Astrocyte (in vitro differentiated cells and primary cell): Measurements from ENCODE around the gene KIAA1217. TPM values are rescaled to one million over a fixed set of nuclear protein-coding genes. Genes with fewer than 3 reads are reported as not detected.

Experiments used
- DNase-seq: peaks from one replicate; pipeline ENCODE4 v3.0.0-alpha.2; 2010; ENCODE audit warnings: low read depth
- FAIRE-seq: peaks from 2 replicates; lab custom pipeline; 2011; peaks lifted over from hg19 to GRCh38; lab: Jason Lieb, UNC
- H2AFZ ChIP-seq: 2 replicates; pipeline ENCODE4 v1.6.0; 2012; ENCODE audit warnings: low read depth, low read length, inconsistent platforms
- H3K27ac ChIP-seq: 2 replicates; pipeline ENCODE4 v1.5.1; 2011; ENCODE audit warnings: low read depth, low read length, inconsistent platforms
- H3K27me3 ChIP-seq: 2 replicates; pipeline ENCODE4 v1.6.0; 2011; ENCODE audit warnings: low read length, inconsistent platforms; ENCODE audit not compliant: insufficient read depth
- H3K36me3 ChIP-seq: 2 replicates; pipeline ENCODE4 v1.5.1; 2011; ENCODE audit warnings: low read length, inconsistent platforms; ENCODE audit not compliant: insufficient read depth
- H3K4me1 ChIP-seq: 2 replicates; pipeline ENCODE4 v1.5.1; 2011; ENCODE audit warnings: low read length, inconsistent platforms; ENCODE audit not compliant: insufficient read depth
- H3K4me2 ChIP-seq: 2 replicates; pipeline ENCODE4 v1.6.0; 2012; ENCODE audit warnings: low read length, inconsistent platforms
- H3K4me3 ChIP-seq: 2 replicates; pipeline ENCODE4 v1.5.1; 2011; ENCODE audit warnings: low read depth, mild to moderate bottlenecking, low read length, inconsistent platforms; ENCODE audit not compliant: insufficient read depth
- H3K79me2 ChIP-seq: 2 replicates; pipeline ENCODE4 v1.6.0; 2012; ENCODE audit warnings: mild to moderate bottlenecking, low read length, inconsistent platforms; ENCODE audit not compliant: insufficient read depth
- H3K9ac ChIP-seq: 2 replicates; pipeline ENCODE4 v1.6.0; 2012; ENCODE audit warnings: mild to moderate bottlenecking, low read length, inconsistent platforms
- H3K9me3 ChIP-seq: 2 replicates; pipeline ENCODE4 v1.5.1; 2012; ENCODE audit warnings: low read depth, mild to moderate bottlenecking, low read length, inconsistent platforms; ENCODE audit not compliant: insufficient read depth
- H4K20me1 ChIP-seq: 2 replicates; pipeline ENCODE4 v1.6.0; 2012; ENCODE audit warnings: low read length, inconsistent platforms; ENCODE audit not compliant: insufficient read depth
- H3K27ac Mint-ChIP-seq: one replicate; pipeline ENCODE4 v1.8.0; 2021; ENCODE audit warnings: mild to moderate bottlenecking, mixed read lengths; ENCODE audit not compliant: unreplicated experiment
- H3K27me3 Mint-ChIP-seq: one replicate; pipeline ENCODE4 v1.8.0; 2021; ENCODE audit warnings: low read depth, mixed read lengths; ENCODE audit not compliant: unreplicated experiment
- H3K36me3 Mint-ChIP-seq: one replicate; pipeline ENCODE4 v1.8.0; 2021; ENCODE audit warnings: low read depth, mixed read lengths; ENCODE audit not compliant: unreplicated experiment
- H3K4me1 Mint-ChIP-seq: one replicate; pipeline ENCODE4 v1.8.0; 2021; ENCODE audit warnings: low read depth, mixed read lengths; ENCODE audit not compliant: unreplicated experiment
- H3K4me3 Mint-ChIP-seq: one replicate; pipeline ENCODE4 v1.8.0; 2021; ENCODE audit warnings: mild to moderate bottlenecking, moderate library complexity, mixed read lengths; ENCODE audit not compliant: unreplicated experiment
- H3K9me3 Mint-ChIP-seq: one replicate; pipeline ENCODE4 v1.8.0; 2021; ENCODE audit warnings: mild to moderate bottlenecking, mixed read lengths; ENCODE audit not compliant: unreplicated experiment
- EZH2 ChIP-seq: IDR thresholded peaks from 2 replicates; pipeline ENCODE4 v1.6.1; 2012; ENCODE audit warnings: mild to moderate bottlenecking, low read length, inconsistent platforms; ENCODE audit not compliant: insufficient read depth
- total RNA-seq: library from RNA; stranded (reverse); gene quantifications from 2 replicates; pipeline ENCODE4 v1.2.1, GENCODE V29; 2021
- TF ChIP-seq, protein P1 (sequence below): IDR thresholded peaks from 2 replicates; pipeline ENCODE4 v1.5.1; 2011; ENCODE audit warnings: low read depth, mild to moderate bottlenecking, inconsistent platforms, low read length, moderate library complexity; ENCODE audit not compliant: insufficient read depth

Gene KIAA1217
- total RNA-seq, 1 donor from 2014 or later, result 31.8 TPM

DNA sequence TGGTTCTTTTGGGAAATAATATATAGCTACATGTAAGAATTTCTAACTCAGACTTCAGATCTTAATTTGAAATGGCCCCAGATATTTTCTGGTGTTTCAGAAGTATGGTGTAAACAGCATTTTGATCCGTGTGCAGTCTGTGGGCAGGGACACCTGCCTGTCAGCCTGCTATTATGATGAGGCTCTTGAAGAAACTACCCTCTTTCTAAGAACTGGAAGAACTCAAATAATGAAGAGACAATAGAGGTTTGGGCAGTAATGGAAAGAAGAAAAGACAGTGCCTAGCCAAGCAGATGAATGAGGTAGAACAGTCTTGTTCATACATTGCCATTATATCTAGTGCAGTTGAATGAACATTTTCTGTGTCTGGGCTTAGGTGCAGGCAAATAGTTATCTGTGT lies 258.2 kb downstream of the KIAA1217 start:
- DNase-seq (no peak), FAIRE-seq (no peak)
- H3K36me3 ChIP-seq, result no peaks in the 10 kb centered on the region
- peak overlapping the region; percentile 94 for H3K9ac ChIP-seq
- no peak for TF ChIP-seq EZH2
- TF ChIP-seq, protein P1, sequence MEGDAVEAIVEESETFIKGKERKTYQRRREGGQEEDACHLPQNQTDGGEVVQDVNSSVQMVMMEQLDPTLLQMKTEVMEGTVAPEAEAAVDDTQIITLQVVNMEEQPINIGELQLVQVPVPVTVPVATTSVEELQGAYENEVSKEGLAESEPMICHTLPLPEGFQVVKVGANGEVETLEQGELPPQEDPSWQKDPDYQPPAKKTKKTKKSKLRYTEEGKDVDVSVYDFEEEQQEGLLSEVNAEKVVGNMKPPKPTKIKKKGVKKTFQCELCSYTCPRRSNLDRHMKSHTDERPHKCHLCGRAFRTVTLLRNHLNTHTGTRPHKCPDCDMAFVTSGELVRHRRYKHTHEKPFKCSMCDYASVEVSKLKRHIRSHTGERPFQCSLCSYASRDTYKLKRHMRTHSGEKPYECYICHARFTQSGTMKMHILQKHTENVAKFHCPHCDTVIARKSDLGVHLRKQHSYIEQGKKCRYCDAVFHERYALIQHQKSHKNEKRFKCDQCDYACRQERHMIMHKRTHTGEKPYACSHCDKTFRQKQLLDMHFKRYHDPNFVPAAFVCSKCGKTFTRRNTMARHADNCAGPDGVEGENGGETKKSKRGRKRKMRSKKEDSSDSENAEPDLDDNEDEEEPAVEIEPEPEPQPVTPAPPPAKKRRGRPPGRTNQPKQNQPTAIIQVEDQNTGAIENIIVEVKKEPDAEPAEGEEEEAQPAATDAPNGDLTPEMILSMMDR, result no peak
- peaks cover 49% of the 10 kb centered on the region for H3K4me1 Mint-ChIP-seq
- peaks cover 1% of the 10 kb centered on the region for H3K9me3 Mint-ChIP-seq
- H3K27me3 Mint-ChIP-seq, result no peaks in the 10 kb centered on the region
- H3K79me2 ChIP-seq, result peaks cover 52% of the 10 kb centered on the region
- H4K20me1 ChIP-seq, result peaks cover 37% of the 10 kb centered on the region
- H3K4me1 ChIP-seq, result peaks cover 48% of the 10 kb centered on the region
- peak overlapping the region; percentile 92 for H3K27ac ChIP-seq
- peaks cover 15% of the 10 kb centered on the region for H3K36me3 Mint-ChIP-seq
- peak overlapping the region; percentile 80 for H3K4me3 Mint-ChIP-seq
- no peaks in the 10 kb centered on the region for H3K27me3 ChIP-seq
- peak overlapping the region; percentile 88 for H3K4me2 ChIP-seq
- H3K27ac Mint-ChIP-seq, result peak overlapping the region; percentile 1
- no peak overlapping the region for H2AFZ ChIP-seq
- peak overlapping the region; percentile 86 for H3K4me3 ChIP-seq
- H3K9me3 ChIP-seq, result no peaks in the 10 kb centered on the region

DNA sequence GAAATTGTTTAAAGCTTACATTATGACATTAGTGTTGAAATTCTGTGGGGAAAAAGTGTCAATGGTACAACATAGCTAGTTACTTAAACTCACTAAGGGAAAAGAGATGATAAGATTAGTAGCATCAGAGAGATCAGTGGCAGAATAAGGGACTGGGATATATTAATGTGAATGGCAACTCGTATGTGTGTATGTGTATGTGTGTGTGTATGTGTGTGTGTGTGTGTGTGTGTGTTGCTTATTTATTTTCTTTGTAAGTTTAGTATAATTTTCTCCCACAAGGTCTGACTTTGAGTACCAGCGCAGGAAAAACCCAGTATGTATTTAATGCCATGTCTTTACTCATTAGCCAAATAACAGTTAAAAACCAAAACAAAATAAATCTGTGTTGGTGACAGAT lies 258.7 kb downstream of the KIAA1217 start:
- Mint-ChIP-seq H3K36me3 (peaks cover 20% of the 10 kb centered on the region), H3K27ac (peak overlapping the region; percentile 1), H3K9me3 (peaks cover 2% of the 10 kb centered on the region), H3K27me3 (no peaks in the 10 kb centered on the region), H3K4me3 (peak overlapping the region; percentile 80), H3K4me1 (peaks cover 49% of the 10 kb centered on the region)
- Histone ChIP-seq H2AFZ (no peak overlapping the region), H3K4me1 (peaks cover 48% of the 10 kb centered on the region), H4K20me1 (peaks cover 40% of the 10 kb centered on the region), H3K27me3 (no peaks in the 10 kb centered on the region), H3K9ac (peak overlapping the region; percentile 94), H3K27ac (peak overlapping the region; percentile 92), H3K36me3 (no peaks in the 10 kb centered on the region), H3K9me3 (no peaks in the 10 kb centered on the region), H3K4me3 (peak overlapping the region; percentile 86), H3K79me2 (peaks cover 56% of the 10 kb centered on the region), H3K4me2 (peak overlapping the region; percentile 88)
- no peak for TF ChIP-seq EZH2
- TF ChIP-seq, protein P1, result no peak
- FAIRE-seq, result no peak
- DNase-seq, result peak; percentile 35

DNA sequence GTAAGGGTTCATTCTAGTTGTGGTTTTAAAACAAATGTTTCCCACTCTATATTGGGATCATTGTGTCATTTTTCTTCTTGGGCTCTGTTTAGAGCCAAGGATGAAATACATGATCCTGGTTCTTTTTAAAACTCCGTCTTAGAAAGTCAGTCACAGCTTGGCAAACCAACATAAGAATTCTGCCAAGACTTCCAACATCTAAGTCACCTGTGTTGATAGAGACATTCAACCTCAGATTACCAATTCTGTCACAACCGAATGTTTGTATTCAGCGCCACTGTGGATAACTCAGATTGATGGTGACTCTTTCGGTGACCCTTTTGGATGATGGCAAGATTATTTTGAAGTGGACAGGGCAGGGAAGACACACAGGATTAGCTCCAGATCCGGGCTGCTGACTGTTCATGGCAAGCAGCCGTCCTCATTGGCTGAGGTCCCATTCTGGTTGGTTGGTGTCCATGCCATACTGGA lies 259.4 kb downstream of the KIAA1217 start:
- H3K36me3 ChIP-seq, result peaks cover 2% of the 10 kb centered on the region
- no peaks in the 10 kb centered on the region for H3K9me3 ChIP-seq
- Mint-ChIP-seq H3K36me3 (peaks cover 27% of the 10 kb centered on the region), H3K27ac (peak overlapping the region; percentile 42), H3K4me3 (peak overlapping the region; percentile 80), H3K9me3 (peaks cover 3% of the 10 kb centered on the region), H3K27me3 (no peaks in the 10 kb centered on the region), H3K4me1 (peaks cover 46% of the 10 kb centered on the region)
- H3K79me2 ChIP-seq, result peaks cover 62% of the 10 kb centered on the region
- H3K4me2 ChIP-seq, result peak overlapping the region; percentile 88
- FAIRE-seq (no peak), DNase-seq (peak; percentile 56)
- peaks cover 41% of the 10 kb centered on the region for H3K4me1 ChIP-seq
- H3K27ac ChIP-seq, result peak overlapping the region; percentile 92
- peak overlapping the region; percentile 94 for H3K9ac ChIP-seq
- H2AFZ ChIP-seq, result no peak overlapping the region
- peaks cover 45% of the 10 kb centered on the region for H4K20me1 ChIP-seq
- peak overlapping the region; percentile 86 for H3K4me3 ChIP-seq
- no peak for TF ChIP-seq EZH2
- H3K27me3 ChIP-seq, result no peaks in the 10 kb centered on the region
